Heart right ventricle (tissue), 16 donors: ENCODE measurements around the gene ODAD4. TPM values are rescaled to one million over a fixed set of nuclear protein-coding genes. Genes with fewer than 3 reads are reported as not detected.

Experiments
- ATAC-seq, 8 donors: fragments of 200-7000 bp; cut with Tn5 transposase; one replicate each; pipeline ENCODE4 v1.9.1; 2020; ENCODE audit warnings: mild to moderate bottlenecking in 8 of 8, moderate library complexity in 8 of 8, moderate number of reproducible peaks in 1 of 8
- DNase-seq, 2 donors: peaks; one replicate each; pipeline ENCODE4 v3.0.0-alpha.2; 2020
- H3K27ac ChIP-seq, 10 donors: fragments of 200-600 bp; sonication (generic) in 2 of 10; one replicate each; pipeline versions ENCODE4 v1.5.0 to v1.8.0; 2020 to 2022; ENCODE audit warnings: mild to moderate bottlenecking in 3 of 10
- H3K27me3 ChIP-seq, 7 donors: fragments of 200-600 bp; one replicate each; pipeline ENCODE4 v1.8.0; 2021 to 2022; ENCODE audit warnings: mild to moderate bottlenecking in 2 of 7
- H3K36me3 ChIP-seq, 9 donors: fragments of 200-600 bp; sonication (generic) in 1 of 9; one replicate each; pipeline versions ENCODE4 v1.5.0 to v1.8.0; 2020 to 2022; ENCODE audit warnings: mild to moderate bottlenecking in 2 of 9
- H3K4me1 ChIP-seq, 9 donors: fragments of 200-600 bp; sonication (generic) in 1 of 9; one replicate each; pipeline versions ENCODE4 v1.5.0 to v1.8.0; 2020 to 2022; ENCODE audit warnings: mild to moderate bottlenecking in 4 of 9
- H3K4me3 ChIP-seq, 10 donors: fragments of 200-600 bp; sonication (generic) in 2 of 10; one replicate each; pipeline versions ENCODE4 v1.5.0 to v1.8.0; 2020 to 2022; ENCODE audit warnings: mild to moderate bottlenecking in 7 of 10, moderate library complexity in 2 of 10
- H3K9me3 ChIP-seq, 11 donors: fragments of 200-600 bp in 10 of 11; sonication (generic) in 2 of 11; one replicate each; pipeline versions ENCODE4 v1.5.0 to v1.8.0; 2013 to 2022; ENCODE audit warnings: mild to moderate bottlenecking in 2 of 11, control low read depth in 1 of 11, moderate library complexity in 1 of 11
- CTCF ChIP-seq, 9 donors: fragments of 200-600 bp; sonication (generic) in 2 of 9; IDR thresholded peaks; one replicate each; pipeline versions ENCODE4 v1.5.0 to v1.8.0; 2021 to 2022; ENCODE audit warnings: antibody characterized with exemption in 9 of 9, mild to moderate bottlenecking in 5 of 9, moderate library complexity in 1 of 9
- WGBS, 2 donors: extraction: QIAGEN DNeasy Blood & Tissue Kit; methylation state at CpG; one replicate each; pipeline ENCODE4 v1.1.7; 2013; ENCODE audit warnings: inconsistent platforms in 1 of 2; 5-methylcytosine and 5-hydroxymethylcytosine counted together
- intact Hi-C, 10 donors: fragments of 100-400 bp; cut with DNase I; formaldehyde crosslinking; loops; one replicate each; pipeline versions ENCODE4 v1.11.1 to v1.14.2; 2022
- polyA plus RNA-seq, 2 donors: library from polyadenylated mRNA; stranded (reverse); fragments of 200-250 nt; gene quantifications; one replicate each; pipeline ENCODE4 v1.2.3, GENCODE V29; 2013
- total RNA-seq, 10 donors: library from RNA; stranded (reverse); fragmentation: NEBNext Ultra II Directional in 3 of 10; extraction: Animal tissue kit (Norgen Biotek cat#: 25700) in 3 of 10; gene quantifications; one replicate each; pipeline versions ENCODE4 v1.2.1 to v1.2.4, GENCODE V29; 2021 to 2023
- donor health status: Arrhythmogenic right ventricular cardiomyopathy.
- donor health status: ischemic (EF 13 %, LVEDD 7.1; RV severe dilation, severe dysfunction).
- donor health status: healthy with polysubstance abuse.
- donor health status: DM: no; HTN: yes; CAD: no.
- donor health status: DM: no; HTN: no; CAD: no.
- donor health status: ischemic (EF 25% LVEDD 6.9; RV normal size, moderate dysfunction).
- donor health status: ischemic (EF 25% LVEDD 5.7; RV mildly dilated, moderate dysfunction).
- donor health status: healthy.
- donor health status: DM: yes; HTN: yes; CAD: no.
- donor health status: Ischemic cardiomyopathy.
- donor health status: ischemic (EF 35%, LVEDD 5.7; RV mildly dilated, moderate dysfunction).
- donor health status: nonischemic (EF 11% LVEDD 7.7; RV severe dilation, severe dysfunction).
- donor health status: DM: yes; HTN: yes; CAD: no.
- donor health status: PGD.
- donor health status: ischemic (EF 29% LVEDD 5.4; RV normal size, mild dysfunction).
- donor health status: nonischemic (EF 23%, LVEDD 6.1; RV moderate dilation, normal function).

ODAD4 gene
- total and polyA plus RNA-seq, 12 donors, result 0.23 to 1.6 (median 0.69) TPM

GRCh38 chr17:41932816-41933389 is 2.5 kb downstream of the ODAD4 start:
- 31 to 35% methylated on average over 2 of the region's 2 CpGs for WGBS, 2 donors
- TF ChIP-seq CTCF (IDR thresholded peaks at IDR 0.05), result no peak
- no peak for DNase-seq
- Histone ChIP-seq H3K36me3 (peaks cover 0 to 11% (median 0%) of the 10 kb centered on the region in 9 donors), H3K27ac (peak overlapping the region in 1 of 10 donors; percentile 50), H3K27me3 (no peaks in the 10 kb centered on the region), H3K9me3 (no peaks in the 10 kb centered on the region), H3K4me1 (peaks cover 0 to 30% (median 7%) of the 10 kb centered on the region in 9 donors), H3K4me3 (no peak overlapping the region)
- ATAC-seq, result no peak
- intact Hi-C loops, result no loop called here

GRCh38 chr17:41935641-41936040 is 5.2 kb downstream of the ODAD4 start:
- WGBS, 2 donors, result 92 to 98% methylated on average over 6 of the region's 6 CpGs
- no peak for TF ChIP-seq CTCF (IDR thresholded peaks at IDR 0.05)

GRCh38 chr17:41937970-41938954 is 7.8 kb downstream of the ODAD4 start:
- ATAC-seq, result peak; percentile 85 to 94 (median 88)
- no peak for TF ChIP-seq CTCF (IDR thresholded peaks at IDR 0.05)
- no peaks in the 10 kb centered on the region for H3K27me3 ChIP-seq
- WGBS, 2 donors, result 76 to 81% methylated on average over 19 of the region's 19 CpGs
- peaks cover 0 to 11% (median 0%) of the 10 kb centered on the region in 9 donors for H3K36me3 ChIP-seq
- intact Hi-C loops, result no loop called here
- H3K27ac ChIP-seq, result peak overlapping the region in 8 of 10 donors; percentile 19 to 81 (median 56)
- H3K4me3 ChIP-seq, result no peak overlapping the region
- peaks cover 0 to 13% (median 5%) of the 10 kb centered on the region in 9 donors for H3K4me1 ChIP-seq
- peak; percentile 59 to 62 for DNase-seq
- H3K9me3 ChIP-seq, result no peaks in the 10 kb centered on the region

More at GRCh38 chr17:41935641-41936040, 5.2 kb downstream of the ODAD4 start:
- DNase-seq (no peak), ATAC-seq (no peak)
- Histone ChIP-seq H3K36me3 (peaks cover 0 to 11% (median 0%) of the 10 kb centered on the region in 9 donors), H3K9me3 (no peaks in the 10 kb centered on the region), H3K27ac (no peak overlapping the region), H3K4me3 (no peak overlapping the region), H3K4me1 (peaks cover 0 to 19% (median 8%) of the 10 kb centered on the region in 9 donors), H3K27me3 (no peaks in the 10 kb centered on the region)
- intact Hi-C loops, result no loop called here

GRCh38 chr17:41939044-41939692 is 8.8 kb downstream of the ODAD4 start:
- intact Hi-C loops, result no loop called here
- H3K36me3 ChIP-seq, result peaks cover 0 to 11% (median 0%) of the 10 kb centered on the region in 9 donors
- 79 to 86% methylated on average over 4 of the region's 4 CpGs for WGBS, 2 donors
- no peak for DNase-seq
- no peaks in the 10 kb centered on the region for H3K27me3 ChIP-seq
- H3K27ac ChIP-seq, result no peak overlapping the region
- peaks cover 0 to 13% (median 5%) of the 10 kb centered on the region in 9 donors for H3K4me1 ChIP-seq
- H3K4me3 ChIP-seq, result no peak overlapping the region
- no peaks in the 10 kb centered on the region for H3K9me3 ChIP-seq
- TF ChIP-seq CTCF (IDR thresholded peaks at IDR 0.05), result no peak
- no peak for ATAC-seq
